ENCODE data around the gene AK8.

Gene AK8

GRCh38 chr9:132789719-132790118 is 88.4 kb downstream of the AK8 start:
- no peak overlapping the region for H3K27ac ChIP-seq
- no peak for TF ChIP-seq ZFX (IDR thresholded peaks at IDR 0.05; ENCODE audit: borderline replicate concordance)
- no peak for TF ChIP-seq CTCF (IDR thresholded peaks at IDR 0.05)

DNA sequence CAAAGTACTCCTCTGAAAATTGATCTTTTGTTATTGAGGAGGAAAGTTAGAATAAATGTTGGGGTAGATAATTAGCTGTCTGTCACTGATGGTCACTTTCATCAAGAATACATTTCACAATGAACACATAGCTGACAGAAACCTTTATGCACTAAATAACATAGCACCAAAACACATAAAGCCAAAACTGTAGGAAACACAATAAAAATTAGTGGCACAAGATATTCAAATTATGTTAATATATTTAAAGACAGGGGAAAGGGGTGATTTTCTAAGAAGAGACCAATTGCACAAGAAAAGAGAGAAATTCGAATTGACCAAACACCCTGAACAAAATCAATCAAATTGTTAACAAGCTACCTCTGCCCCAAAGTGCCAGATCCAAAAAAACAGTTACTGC is 89.7 kb downstream of the AK8 start:
- no peak for TF ChIP-seq ZFX (IDR thresholded peaks at IDR 0.05; ENCODE audit: borderline replicate concordance)
- TF ChIP-seq CTCF (IDR thresholded peaks at IDR 0.05) = no peak

DNA sequence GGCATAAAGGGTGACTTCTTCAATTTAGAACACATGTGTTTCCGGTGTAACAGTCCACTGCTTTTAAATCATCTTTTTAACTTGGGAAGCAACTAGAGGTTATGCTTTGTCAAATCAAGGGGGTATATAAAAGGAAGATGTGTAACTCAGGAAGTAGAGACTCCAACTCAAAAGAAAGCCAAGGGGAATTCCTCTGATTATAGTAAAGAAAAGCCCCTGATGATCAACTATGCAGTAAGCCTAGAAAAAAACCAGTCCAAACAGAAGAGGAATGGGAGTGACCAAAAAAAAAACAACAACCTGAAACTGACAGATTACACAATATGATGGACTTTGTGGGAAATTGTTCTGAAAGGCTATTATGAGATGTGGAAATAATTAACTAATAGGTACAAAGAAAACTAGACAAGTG is 90.3 kb downstream of the AK8 start:
- H3K27ac ChIP-seq = no peak overlapping the region

More for the DNA sequence above, 89.7 kb downstream of the AK8 start:
- H3K27ac ChIP-seq = no peak overlapping the region

GRCh38 chr9:132784286-132784830 is 93.7 kb downstream of the AK8 start:
- TF ChIP-seq CTCF (IDR thresholded peaks at IDR 0.05) (no peak), ZFX (IDR thresholded peaks at IDR 0.05; ENCODE audit: borderline replicate concordance) (no peak)
- H3K27ac ChIP-seq = no peak overlapping the region

More for the DNA sequence above, 90.3 kb downstream of the AK8 start:
- no peak for TF ChIP-seq ZFX (IDR thresholded peaks at IDR 0.05; ENCODE audit: borderline replicate concordance)
- no peak for TF ChIP-seq CTCF (IDR thresholded peaks at IDR 0.05)

DNA sequence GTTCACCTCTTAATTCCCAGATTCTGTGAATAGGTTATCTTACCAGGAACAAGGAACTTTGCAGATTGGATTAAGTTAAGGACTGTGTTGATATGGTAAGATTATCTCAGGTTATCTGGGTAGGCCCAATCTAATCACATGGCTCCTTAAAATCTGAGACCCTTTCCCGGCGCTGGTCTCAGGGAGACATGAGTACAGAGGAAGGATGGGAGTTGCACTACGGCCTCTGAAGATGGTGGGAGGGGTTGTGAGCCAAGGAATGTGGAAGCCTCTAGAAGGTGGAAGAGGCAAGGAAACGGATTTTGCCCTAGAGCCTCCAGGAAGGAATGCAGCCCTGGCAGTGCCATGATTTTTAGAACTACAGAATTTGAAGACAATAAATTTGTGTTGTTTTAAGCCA is 95.1 kb downstream of the AK8 start:
- TF ChIP-seq ZFX (IDR thresholded peaks at IDR 0.05; ENCODE audit: borderline replicate concordance) (no peak), CTCF (IDR thresholded peaks at IDR 0.05) (no peak)
- no peak overlapping the region for H3K27ac ChIP-seq

GRCh38 chr9:132782037-132782436 is 96.0 kb downstream of the AK8 start:
- no peak for TF ChIP-seq ZFX (IDR thresholded peaks at IDR 0.05; ENCODE audit: borderline replicate concordance)
- no peak for TF ChIP-seq CTCF (IDR thresholded peaks at IDR 0.05)
- no peak overlapping the region for H3K27ac ChIP-seq

DNA sequence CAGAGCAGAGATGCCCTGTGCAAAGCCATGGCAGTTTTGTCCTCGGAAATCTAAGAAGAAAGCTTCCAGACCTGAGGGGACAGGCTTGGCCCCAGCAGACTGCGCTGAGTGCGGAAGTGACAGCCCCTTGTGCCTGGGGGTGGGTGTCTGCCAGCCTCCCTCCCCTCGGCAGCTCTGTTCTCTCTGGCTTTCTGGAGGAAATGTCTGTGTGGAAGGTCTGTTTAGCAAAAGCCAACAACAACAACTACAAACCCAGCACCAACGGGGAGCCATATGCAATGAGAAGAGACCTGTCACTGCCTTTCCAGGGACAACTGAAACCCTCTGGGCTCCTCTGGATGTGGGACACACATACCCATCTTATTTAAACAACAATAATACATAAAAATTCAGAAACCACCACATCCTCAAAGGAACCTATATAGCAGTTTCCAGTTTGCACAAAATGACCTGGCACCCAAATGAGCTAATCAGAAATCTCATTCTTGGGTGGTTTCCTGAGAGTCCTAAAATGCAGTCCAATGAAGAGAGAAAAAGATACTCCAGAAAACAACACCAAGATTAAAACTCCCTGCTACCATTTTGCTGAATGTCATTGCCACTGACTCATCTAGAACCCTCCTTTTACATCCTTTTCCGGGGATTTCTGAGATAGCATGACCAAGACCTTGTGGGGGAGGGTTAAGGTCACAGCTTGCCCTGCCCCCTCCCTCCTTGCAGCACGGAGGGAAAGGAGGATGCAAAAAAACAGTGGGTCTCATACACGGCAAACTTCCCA is 97.7 kb downstream of the AK8 start:
- H3K27ac ChIP-seq = no peak overlapping the region
- TF ChIP-seq CTCF (IDR thresholded peaks at IDR 0.05) = no peak
- no peak for TF ChIP-seq ZFX (IDR thresholded peaks at IDR 0.05; ENCODE audit: borderline replicate concordance)
